H9 (cell line): ENCODE measurements around the gene TREML4. TPM values are rescaled to one million over a fixed set of nuclear protein-coding genes. Genes with fewer than 3 reads are reported as not detected.

Experiments
- DNase-seq: peaks from one replicate; pipeline ENCODE4 v3.0.0-alpha.2; 2017
- H2AFZ ChIP-seq: one replicate; pipeline ENCODE4 v1.6.1; 2013; ENCODE audit warnings: mild to moderate bottlenecking, low read length, control low read depth, moderate library complexity
- H2AK5ac ChIP-seq: 2 replicates; pipeline ENCODE4 v1.6.1; 2013; ENCODE audit warnings: low read length, control low read depth, mixed read lengths; ENCODE audit not compliant: insufficient read length
- H2BK120ac ChIP-seq: one replicate; pipeline ENCODE4 v1.6.1; 2013; ENCODE audit warnings: low read depth, mild to moderate bottlenecking, low read length, control low read depth, inconsistent platforms; ENCODE audit not compliant: poor library complexity, severe bottlenecking
- H2BK12ac ChIP-seq: 2 replicates; pipeline ENCODE4 v1.6.1; 2013; ENCODE audit warnings: low read length, control low read depth, mixed read lengths, low read depth; ENCODE audit not compliant: insufficient read length
- H2BK15ac ChIP-seq: 2 replicates; pipeline ENCODE4 v1.6.1; 2013; ENCODE audit warnings: low read depth, low read length, control low read depth
- H2BK20ac ChIP-seq: one replicate; pipeline ENCODE4 v1.6.1; 2013; ENCODE audit warnings: low read depth, mild to moderate bottlenecking, low read length, control low read depth, inconsistent platforms; ENCODE audit not compliant: poor library complexity, severe bottlenecking
- H2BK5ac ChIP-seq: 2 replicates; pipeline ENCODE4 v1.6.1; 2013; ENCODE audit warnings: low read length, control low read depth, mixed read lengths; ENCODE audit not compliant: insufficient read length
- H3K14ac ChIP-seq: 2 replicates; pipeline ENCODE4 v1.6.1; 2013; ENCODE audit warnings: low read length, control low read depth; ENCODE audit not compliant: insufficient read depth
- H3K18ac ChIP-seq: 2 replicates; pipeline ENCODE4 v1.6.1; 2013; ENCODE audit warnings: low read depth, mild to moderate bottlenecking, mixed read lengths, low read length, control low read depth; ENCODE audit not compliant: insufficient read length
- H3K23ac ChIP-seq: 2 replicates; pipeline ENCODE4 v1.6.1; 2013; ENCODE audit warnings: low read length, control low read depth, mixed read lengths, low read depth; ENCODE audit not compliant: insufficient read length
- H3K23me2 ChIP-seq: 2 replicates; pipeline ENCODE4 v1.6.1; 2013; ENCODE audit warnings: low read depth, mild to moderate bottlenecking, mixed read lengths, low read length, control low read depth; ENCODE audit not compliant: insufficient read length, poor library complexity, severe bottlenecking
- H3K27ac ChIP-seq: 2 replicates; pipeline ENCODE4 v1.5.1; 2013; ENCODE audit warnings: low read length, control low read depth, mixed read lengths, low read depth; ENCODE audit not compliant: insufficient read length
- H3K27me3 ChIP-seq: 2 replicates; pipeline ENCODE4 v1.6.1; 2013; ENCODE audit warnings: low read length, control low read depth, inconsistent platforms; ENCODE audit not compliant: insufficient read depth
- H3K4ac ChIP-seq: 2 replicates; pipeline ENCODE4 v1.6.1; 2013; ENCODE audit warnings: low read depth, mild to moderate bottlenecking, control low read depth, inconsistent platforms, low read length, moderate library complexity
- H3K4me1 ChIP-seq: 2 replicates; pipeline ENCODE4 v1.6.1; 2013; ENCODE audit warnings: low read length, control low read depth, inconsistent platforms; ENCODE audit not compliant: insufficient read depth
- H3K4me2 ChIP-seq: 2 replicates; pipeline ENCODE4 v1.6.1; 2013; ENCODE audit warnings: low read length, control low read depth, mixed read lengths; ENCODE audit not compliant: insufficient read length, insufficient read depth
- H3K56ac ChIP-seq: 2 replicates; pipeline ENCODE4 v1.6.1; 2013; ENCODE audit warnings: low read depth, mild to moderate bottlenecking, mixed read lengths, low read length, control low read depth; ENCODE audit not compliant: insufficient read length
- H3K79me1 ChIP-seq: 2 replicates; pipeline ENCODE4 v1.6.1; 2013; ENCODE audit warnings: low read depth, mild to moderate bottlenecking, moderate library complexity, low read length, control low read depth, inconsistent platforms; ENCODE audit not compliant: insufficient read depth, poor library complexity, severe bottlenecking
- H3K79me2 ChIP-seq: 2 replicates; pipeline ENCODE4 v1.6.1; 2013; ENCODE audit warnings: low read length, control low read depth, inconsistent platforms; ENCODE audit not compliant: insufficient read depth
- H3K9ac ChIP-seq: 2 replicates; pipeline ENCODE4 v1.6.1; 2013; ENCODE audit warnings: low read length, control low read depth, mixed read lengths; ENCODE audit not compliant: insufficient read length; ENCODE audit errors: extremely low read depth
- H3K9me3 ChIP-seq: one replicate; pipeline ENCODE4 v1.6.1; 2013; ENCODE audit warnings: low read depth, low read length, inconsistent platforms; ENCODE audit not compliant: control insufficient read depth
- H3T11ph ChIP-seq: one replicate; pipeline ENCODE4 v1.6.1; 2013; ENCODE audit warnings: mild to moderate bottlenecking, low read length, control low read depth, inconsistent platforms
- H4K20me1 ChIP-seq: one replicate; pipeline ENCODE4 v1.6.1; 2013; ENCODE audit not compliant: control insufficient read depth, insufficient read length, insufficient read depth
- H4K5ac ChIP-seq: 2 replicates; pipeline ENCODE4 v1.6.1; 2013; ENCODE audit warnings: low read depth, mild to moderate bottlenecking, mixed read lengths, low read length, control low read depth; ENCODE audit not compliant: insufficient read length
- H4K8ac ChIP-seq: replicated peaks from 2 replicates; pipeline ENCODE4 v1.6.1; 2013; ENCODE audit warnings: low read length, control low read depth, mixed read lengths, low read depth; ENCODE audit not compliant: insufficient read length
- H4K91ac ChIP-seq: 2 replicates; pipeline ENCODE4 v1.6.1; 2013; ENCODE audit warnings: low read depth, mild to moderate bottlenecking, moderate library complexity, mixed read lengths, low read length, control low read depth; ENCODE audit not compliant: insufficient read length
- H3K27ac Mint-ChIP-seq, 3 experiments: 2 replicates in 2 of 3; 3 replicates in 1 of 3; pipeline ENCODE4 v1.8.0; 2020 to 2021; ENCODE audit warnings: mixed read lengths in 3 of 3, mild to moderate bottlenecking in 1 of 3, moderate library complexity in 1 of 3
- H3K27me3 Mint-ChIP-seq: 2 replicates; pipeline ENCODE4 v1.8.0; 2021; ENCODE audit warnings: low read depth, mild to moderate bottlenecking, moderate library complexity, mixed read lengths
- H3K36me3 Mint-ChIP-seq, 3 experiments: 2 replicates in 2 of 3; 3 replicates in 1 of 3; pipeline ENCODE4 v1.8.0; 2020 to 2021; ENCODE audit warnings: low read depth in 3 of 3, mixed read lengths in 3 of 3; ENCODE audit not compliant: insufficient read depth in 1 of 3
- H3K4me1 Mint-ChIP-seq, 2 experiments: 2 replicates each; pipeline ENCODE4 v1.8.0; 2020; ENCODE audit warnings: mixed read lengths in 2 of 2
- H3K4me3 Mint-ChIP-seq, 2 experiments: 2 replicates in 1 of 2; 3 replicates in 1 of 2; pipeline ENCODE4 v1.8.0; 2020 to 2021; ENCODE audit warnings: mild to moderate bottlenecking in 2 of 2, mixed read lengths in 2 of 2, moderate library complexity in 1 of 2
- H3K9me3 Mint-ChIP-seq, 2 experiments: 2 replicates in 1 of 2; 3 replicates in 1 of 2; pipeline ENCODE4 v1.8.0; 2020; ENCODE audit warnings: mild to moderate bottlenecking in 2 of 2, mixed read lengths in 2 of 2, moderate library complexity in 1 of 2
- WGBS: extraction: QIAGEN DNeasy Blood & Tissue Kit; methylation state at CpG from one replicate; pipeline ENCODE4 v1.1.7; 2013; ENCODE audit warnings: missing lambda C conversion rate, low lambda C conversion rate, mixed read lengths; ENCODE audit not compliant: insufficient read length; ENCODE audit errors: extremely low coverage; 5-methylcytosine and 5-hydroxymethylcytosine counted together
- total RNA-seq: library from RNA; stranded (reverse); gene quantifications from 2 replicates; pipeline ENCODE4 v1.2.1, GENCODE V29; 2021
- TF ChIP-seq, protein P1 (sequence below): fragments of 200-600 bp; sonication (generic); conservative IDR thresholded peaks from 3 replicates; pipeline ENCODE4 v1.8.0; 2021; ENCODE audit warnings: antibody characterized with exemption, mild to moderate bottlenecking

TREML4 gene
- total RNA-seq, 1 experiment from 2014 or later = not detected

DNA sequence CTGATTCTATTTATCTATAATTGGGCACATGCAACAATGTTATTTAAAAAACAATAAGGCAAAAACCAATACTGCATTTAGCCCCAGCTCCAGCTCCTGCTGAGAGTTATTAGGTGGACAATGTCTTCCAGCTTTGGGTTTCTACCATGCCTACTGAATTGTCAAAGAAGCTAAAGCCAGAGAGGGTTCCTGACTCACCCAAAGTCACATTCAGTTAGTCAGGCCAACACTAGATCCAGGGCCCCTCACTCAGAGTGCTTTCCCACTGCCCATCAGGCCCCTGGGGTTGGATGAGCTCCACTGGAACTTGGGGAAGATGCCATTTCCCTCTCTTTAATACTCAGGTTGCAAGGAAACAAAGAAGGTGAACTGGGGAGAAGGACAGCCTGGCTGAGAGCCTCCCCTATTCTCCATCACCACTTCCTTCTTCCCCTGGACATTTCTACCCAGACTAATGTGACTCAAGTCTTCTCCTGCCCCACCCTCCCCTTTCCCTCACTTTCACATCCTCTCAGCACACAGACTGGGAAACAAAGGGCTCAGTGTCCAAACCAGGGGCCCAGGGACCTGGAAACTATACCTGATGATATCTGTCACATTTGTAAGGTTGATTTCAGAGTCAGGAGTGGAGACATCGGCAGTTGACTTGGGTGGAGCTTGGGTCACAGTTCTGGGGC, 52.4 kb downstream of the TREML4 start:
- Histone ChIP-seq H2AK5ac (no peak overlapping the region), H2BK12ac (no peak overlapping the region), H3K79me1 (no peaks in the 10 kb centered on the region), H3K4me2 (no peak overlapping the region), H2BK120ac (no peak overlapping the region), H3K79me2 (no peaks in the 10 kb centered on the region), H3K4ac (no peak overlapping the region), H3K56ac (no peak overlapping the region), H3K23me2 (no peaks in the 10 kb centered on the region), H4K5ac (no peak overlapping the region), H3K27me3 (no peaks in the 10 kb centered on the region), H3K4me1 (no peaks in the 10 kb centered on the region), H2BK15ac (no peak overlapping the region), H2BK20ac (no peak overlapping the region), H3K18ac (no peak overlapping the region), H4K8ac (no peak overlapping the region), H3K9me3 (no peaks in the 10 kb centered on the region), H3K9ac (no peak overlapping the region), H4K91ac (no peak overlapping the region), H4K20me1 (no peaks in the 10 kb centered on the region), H2AFZ (no peak overlapping the region), H3K23ac (no peak overlapping the region), H3T11ph (no peak overlapping the region), H2BK5ac (no peak overlapping the region), H3K27ac (no peak overlapping the region), H3K14ac (no peak overlapping the region)
- TF ChIP-seq, protein P1, sequence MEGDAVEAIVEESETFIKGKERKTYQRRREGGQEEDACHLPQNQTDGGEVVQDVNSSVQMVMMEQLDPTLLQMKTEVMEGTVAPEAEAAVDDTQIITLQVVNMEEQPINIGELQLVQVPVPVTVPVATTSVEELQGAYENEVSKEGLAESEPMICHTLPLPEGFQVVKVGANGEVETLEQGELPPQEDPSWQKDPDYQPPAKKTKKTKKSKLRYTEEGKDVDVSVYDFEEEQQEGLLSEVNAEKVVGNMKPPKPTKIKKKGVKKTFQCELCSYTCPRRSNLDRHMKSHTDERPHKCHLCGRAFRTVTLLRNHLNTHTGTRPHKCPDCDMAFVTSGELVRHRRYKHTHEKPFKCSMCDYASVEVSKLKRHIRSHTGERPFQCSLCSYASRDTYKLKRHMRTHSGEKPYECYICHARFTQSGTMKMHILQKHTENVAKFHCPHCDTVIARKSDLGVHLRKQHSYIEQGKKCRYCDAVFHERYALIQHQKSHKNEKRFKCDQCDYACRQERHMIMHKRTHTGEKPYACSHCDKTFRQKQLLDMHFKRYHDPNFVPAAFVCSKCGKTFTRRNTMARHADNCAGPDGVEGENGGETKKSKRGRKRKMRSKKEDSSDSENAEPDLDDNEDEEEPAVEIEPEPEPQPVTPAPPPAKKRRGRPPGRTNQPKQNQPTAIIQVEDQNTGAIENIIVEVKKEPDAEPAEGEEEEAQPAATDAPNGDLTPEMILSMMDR = no peak
- H3K4me3 Mint-ChIP-seq = no peak overlapping the region
- DNase-seq = no peak
- no peaks in the 10 kb centered on the region for H3K36me3 Mint-ChIP-seq
- no peaks in the 10 kb centered on the region for H3K9me3 Mint-ChIP-seq
- WGBS = no CpG with 5 or more reads among the region's 1 CpG
- H3K4me1 Mint-ChIP-seq = peaks cover 11 to 15% of the 10 kb centered on the region in 2 experiments
- no peak overlapping the region for H3K27ac Mint-ChIP-seq
- H3K27me3 Mint-ChIP-seq = peaks cover 28% of the 10 kb centered on the region
